ENCODE data around the gene SLC6A3.

GRCh38 chr5:1432296-1432695 lies 12.9 kb downstream of the SLC6A3 start:
- TF ChIP-seq CTCF (IDR thresholded peaks at IDR 0.05) (no peak), POLR2AphosphoS5 (IDR thresholded peaks at IDR 0.05; ENCODE audit: low read depth, low read length) (no peak), SIN3A (IDR thresholded peaks at IDR 0.05; ENCODE audit: borderline replicate concordance, insufficient read depth, low read depth, low read length) (no peak)

Measured in Panc1 (cell line).